Loucy (cell line): ENCODE measurements around the gene CACNB1.

ENCODE experiments used
- CTCF ChIP-seq: fragments of 200-600 bp; sonication (generic); conservative IDR thresholded peaks from 2 replicates; pipeline ENCODE4 v1.5.1; 2014; ENCODE audit warnings: mild to moderate bottlenecking, antibody characterized with exemption, low read length
- EZH2phosphoT487 ChIP-seq: fragments of 200-600 bp; IDR thresholded peaks from 2 replicates; pipeline ENCODE4 v1.6.1; 2018; ENCODE audit warnings: antibody characterized with exemption, mild to moderate bottlenecking, moderate library complexity, borderline replicate concordance

- no peak for TF ChIP-seq CTCF
- no peak for TF ChIP-seq EZH2phosphoT487
These were observed 41.8 kb downstream of the CACNB1 start for GRCh38 chr17:39155654-39156053.
